HG03565 (cell line): ENCODE measurements around the gene CBFA2T3.
A peak's percentile ranks its signal among the peaks of the same experiment; 100 is the strongest.

Experiments
- ATAC-seq: cut with Tn5 transposase; IDR thresholded peaks from one replicate; pipeline ENCODE4 v1.9.1; 2021; ENCODE audit warnings: mild to moderate bottlenecking, moderate library complexity; ENCODE audit not compliant: unreplicated experiment

Gene CBFA2T3

GRCh38 chr16:88865310-88865709, 111.7 kb downstream of the CBFA2T3 start:
- no peak for ATAC-seq

- ATAC-seq: no peak
Observed at GRCh38 chr16:88864521-88864920, 112.5 kb downstream of the CBFA2T3 start.

GRCh38 chr16:88864099-88864498, 112.9 kb downstream of the CBFA2T3 start:
- no peak for ATAC-seq

- no peak for ATAC-seq
Observed at GRCh38 chr16:88863426-88863825, 113.6 kb downstream of the CBFA2T3 start.

GRCh38 chr16:88862968-88863367, 114.0 kb downstream of the CBFA2T3 start:
- no peak for ATAC-seq

DNA sequence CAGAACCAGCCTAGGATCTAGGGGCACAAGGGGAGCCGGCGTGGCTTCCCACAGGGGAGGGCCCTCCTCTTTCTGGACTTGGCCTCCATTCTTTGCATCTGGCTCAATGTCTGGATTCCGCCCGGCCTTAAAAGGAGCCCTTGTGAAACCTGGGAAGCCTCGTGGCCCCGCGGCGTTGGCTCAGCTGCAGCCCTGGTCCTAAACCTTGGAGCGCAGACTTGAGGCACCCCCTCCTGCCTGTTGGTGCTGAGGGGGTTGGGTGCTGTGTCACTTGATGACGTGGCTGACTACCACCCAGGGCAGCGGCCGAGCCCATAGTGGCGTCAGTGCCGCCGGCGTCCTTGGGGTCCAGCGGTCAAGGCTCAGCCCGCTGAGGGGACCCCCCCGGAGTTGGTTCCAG, 115.6 kb downstream of the CBFA2T3 start:
- no peak for ATAC-seq

GRCh38 chr16:88859381-88860091, 117.5 kb downstream of the CBFA2T3 start:
- ATAC-seq: no peak

- ATAC-seq: peak; percentile 39
Observed at GRCh38 chr16:88857728-88858339, 119.2 kb downstream of the CBFA2T3 start.

DNA sequence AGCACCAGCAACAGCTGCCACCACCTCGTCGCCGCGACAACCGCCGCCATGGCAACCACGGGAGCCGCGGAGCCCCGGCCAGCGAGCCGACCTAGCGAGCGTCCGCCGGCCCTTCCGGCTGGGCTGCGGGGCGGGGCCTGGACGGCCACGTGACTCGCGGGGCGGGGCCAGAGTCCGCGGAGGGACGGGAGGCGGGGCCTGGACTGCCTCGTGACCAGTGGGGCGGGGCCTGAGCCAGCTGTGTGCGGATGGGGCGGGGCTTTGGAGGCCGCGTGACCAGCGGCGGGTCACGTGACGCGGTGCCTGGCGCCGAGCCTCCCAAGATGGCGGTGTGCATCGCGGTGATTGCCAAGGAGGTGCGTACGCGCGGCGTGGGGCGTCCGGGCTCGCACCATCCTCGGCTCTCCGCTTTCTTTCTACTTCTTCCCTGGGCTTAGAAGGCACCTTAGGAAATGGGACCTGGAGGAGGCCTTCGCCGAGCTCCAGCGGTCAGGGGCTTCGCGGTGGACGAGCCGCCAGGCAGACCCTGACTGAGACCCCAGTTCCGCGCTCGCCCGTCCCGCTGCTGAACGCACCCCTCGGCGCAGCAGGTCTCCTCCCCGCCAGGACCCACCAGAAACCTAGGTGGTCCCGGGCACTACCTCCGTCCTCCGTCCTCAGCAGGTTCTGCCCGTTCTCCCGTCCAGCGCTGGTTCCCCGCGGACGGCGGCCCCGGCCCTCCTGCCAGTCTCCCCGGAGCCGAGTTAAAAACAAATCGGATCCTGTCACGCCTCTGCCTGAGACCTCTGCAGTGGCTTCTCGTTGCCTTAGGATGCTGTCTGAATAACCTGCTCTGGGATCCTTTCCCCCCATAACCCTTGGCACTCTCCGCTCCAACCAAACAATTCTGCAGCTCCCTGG, 119.9 kb downstream of the CBFA2T3 start, which contains the start of the genes GALNS and TRAPPC2L:
GALNS (minus strand) TSS at position 120 of the 900 bp plus-strand sequence; CDS start at position 50, 70 bp downstream.
TRAPPC2L (plus strand) TSS at position 300 of the 900 bp plus-strand sequence; CDS start at position 324, 24 bp downstream.
- peak; percentile 67 for ATAC-seq

GRCh38 chr16:88856122-88856827, 120.7 kb downstream of the CBFA2T3 start:
- no peak for ATAC-seq

DNA sequence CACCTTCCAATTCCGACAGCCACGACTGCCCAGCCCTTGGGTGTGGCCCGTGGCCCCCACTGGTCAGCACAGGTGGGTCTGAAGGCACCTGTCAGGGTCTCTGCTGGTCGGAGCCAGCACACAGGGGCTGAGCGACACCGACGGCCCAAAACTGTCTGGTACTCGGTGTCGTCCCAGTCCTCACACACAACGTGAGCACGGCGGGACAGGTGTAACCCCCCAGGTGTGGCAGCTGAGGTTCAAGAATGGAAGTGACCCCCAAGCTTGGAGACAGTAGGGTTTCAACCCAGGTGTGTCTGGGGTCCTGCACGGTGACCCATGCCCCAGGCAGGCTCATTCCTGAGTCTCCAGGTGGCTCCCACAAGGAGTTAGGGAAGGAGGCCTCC, 121.3 kb downstream of the CBFA2T3 start:
- no peak for ATAC-seq

DNA sequence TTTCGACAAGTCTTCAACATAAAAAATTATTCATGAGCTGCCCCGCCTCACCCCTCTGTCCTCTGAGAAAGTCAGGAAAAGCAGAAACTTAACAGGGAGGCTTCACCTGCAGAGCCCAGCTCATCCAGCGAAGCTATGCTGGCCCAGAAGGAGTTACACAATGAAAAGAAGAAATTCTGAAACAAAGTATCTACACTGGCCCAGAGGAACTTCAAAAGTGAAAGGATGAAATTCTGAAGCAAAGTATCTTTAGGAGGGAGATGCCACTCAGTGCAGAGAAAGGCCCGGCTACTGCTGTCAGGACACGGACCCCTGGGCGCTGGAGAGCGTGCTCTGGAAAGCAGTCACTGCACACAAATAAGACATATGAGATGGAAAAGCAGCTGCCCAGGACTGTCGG, 121.8 kb downstream of the CBFA2T3 start:
- no peak for ATAC-seq

- ATAC-seq: no peak
Observed at GRCh38 chr16:88854306-88855111, 122.5 kb downstream of the CBFA2T3 start.

DNA sequence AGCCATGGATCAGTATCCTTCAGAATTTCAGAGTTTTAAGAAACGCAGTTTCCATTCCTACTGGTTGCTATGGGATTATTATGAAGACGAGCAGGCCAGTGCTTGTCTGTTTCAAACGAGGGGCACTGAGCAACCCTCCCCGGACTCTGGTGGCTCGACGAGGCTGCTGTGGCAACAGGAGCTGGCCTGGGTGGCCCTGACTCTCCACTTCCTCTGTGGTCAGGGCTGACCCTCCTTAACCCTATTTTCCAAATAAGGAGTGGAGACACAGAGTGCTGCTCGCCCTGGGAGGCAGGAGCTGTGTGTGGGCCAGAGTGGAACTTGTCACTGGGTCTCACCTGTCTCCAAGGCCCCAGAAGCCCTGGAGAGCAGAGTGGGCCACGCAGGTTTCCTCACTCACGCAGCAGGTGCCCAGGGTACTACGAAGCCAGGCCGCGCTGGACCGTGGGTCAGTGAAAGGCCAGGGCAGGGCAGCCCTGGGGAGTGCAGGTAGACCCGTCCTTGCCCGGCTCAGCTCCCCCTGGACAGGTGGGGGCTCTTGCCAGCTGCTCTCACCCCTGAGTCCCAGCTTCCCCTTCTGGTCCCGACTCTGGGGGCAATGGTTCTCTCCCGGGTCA, 123.6 kb downstream of the CBFA2T3 start:
- ATAC-seq: no peak

DNA sequence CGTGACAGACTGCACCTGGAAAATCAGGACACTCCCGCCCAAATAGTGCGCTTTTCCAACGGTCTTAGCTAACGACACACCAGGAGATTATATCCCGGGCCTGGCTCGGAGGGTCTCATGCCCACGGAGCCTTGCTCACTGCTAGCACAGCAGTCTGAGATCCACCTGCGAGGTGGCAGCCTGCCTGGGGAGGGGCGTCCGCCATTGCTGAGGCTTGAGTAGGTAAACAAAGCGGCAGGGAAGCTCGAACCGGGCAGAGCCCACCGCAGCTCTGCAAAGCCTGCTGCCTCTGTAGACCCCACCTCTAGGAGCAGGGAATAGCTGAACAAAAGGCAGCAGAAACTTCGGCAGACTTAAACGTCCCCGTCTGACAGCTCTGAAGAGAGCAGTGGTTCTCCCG, 125.4 kb downstream of the CBFA2T3 start:
- ATAC-seq: no peak

DNA sequence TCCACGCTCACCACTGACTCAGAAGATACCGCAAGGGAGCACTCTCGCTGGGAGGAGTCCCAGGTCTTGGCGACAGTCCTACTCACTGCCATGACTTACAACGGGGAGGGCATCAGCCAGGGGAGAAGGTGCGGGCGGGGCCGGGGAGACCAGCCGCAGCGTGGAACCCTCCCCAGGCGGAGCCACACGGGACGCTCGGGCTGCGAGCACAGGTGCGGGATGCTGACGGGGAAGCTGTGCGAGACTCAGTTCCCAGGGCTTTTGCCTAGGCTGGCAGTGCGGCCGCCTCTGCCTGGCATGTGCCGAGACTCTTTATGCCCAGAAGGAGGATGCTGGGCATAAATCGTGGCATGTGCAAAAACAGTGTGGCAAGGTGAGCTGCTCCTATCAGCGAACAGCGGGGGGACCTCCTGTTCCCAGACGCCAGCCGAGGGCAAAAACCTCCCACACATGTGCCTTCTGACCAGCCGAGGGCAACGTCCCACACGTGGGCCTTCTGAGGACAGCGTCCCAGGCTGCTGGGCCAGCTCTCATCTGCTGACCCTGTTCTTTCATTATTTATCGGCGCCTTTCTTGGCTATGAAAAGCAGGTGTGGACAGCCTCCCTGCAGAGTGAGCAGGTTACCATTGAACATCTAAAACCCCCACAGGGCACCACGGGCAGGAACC, 126.3 kb downstream of the CBFA2T3 start:
- ATAC-seq: no peak

GRCh38 chr16:88848557-88848956, 128.4 kb downstream of the CBFA2T3 start:
- ATAC-seq: no peak

DNA sequence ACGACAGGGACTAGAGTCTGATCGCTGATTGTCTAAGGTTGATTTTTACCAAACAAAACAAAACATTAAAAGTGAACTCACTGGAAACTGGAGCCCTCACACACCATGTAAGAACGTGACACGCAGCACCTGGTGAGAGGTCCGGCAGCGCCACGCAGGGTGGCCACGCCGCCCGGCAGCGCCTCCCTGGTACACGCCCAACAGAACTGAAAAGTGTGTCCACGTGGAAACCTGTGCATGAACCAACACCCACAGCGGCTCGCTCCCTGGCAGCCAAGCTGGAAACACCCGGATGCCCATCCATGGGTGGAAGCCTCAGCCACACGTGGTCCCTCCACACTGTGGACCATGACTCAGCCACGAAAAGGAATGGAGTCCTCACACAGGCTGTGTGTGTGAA, 129.4 kb downstream of the CBFA2T3 start:
- ATAC-seq: no peak

DNA sequence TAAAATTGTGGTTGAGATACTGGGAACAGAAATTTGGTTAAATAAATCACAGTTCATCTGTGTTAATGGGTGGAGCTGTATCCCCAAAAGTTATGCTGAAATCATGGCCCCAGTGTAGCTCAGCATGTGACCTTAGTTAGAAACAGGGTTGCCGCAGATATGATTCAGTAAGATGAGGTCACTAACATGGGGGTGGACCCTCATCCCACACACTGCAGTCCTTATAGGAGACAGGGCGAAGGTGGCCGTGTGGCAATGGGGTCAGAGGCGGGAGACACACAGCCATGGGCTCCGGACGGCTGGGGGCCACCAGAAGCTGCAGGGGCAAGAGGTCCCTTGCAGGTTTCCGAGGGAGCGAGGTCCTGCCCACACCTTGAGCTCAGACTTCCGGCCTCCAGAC, 130.9 kb downstream of the CBFA2T3 start:
- ATAC-seq: no peak
